Bronchial epithelial cell (primary cell): ENCODE measurements around the gene MPHOSPH9. TPM values are rescaled to one million over a fixed set of nuclear protein-coding genes. Genes with fewer than 3 reads are reported as not detected.
"Not testable (repeated sequence)": the region's sequence is repeated elsewhere in the genome, so short reads cannot be mapped to it uniquely, and the experiment has no call there.

Experiments used
- DNase-seq: peaks from one replicate; pipeline ENCODE4 v3.0.0-alpha.2; 2010; ENCODE audit warnings: low read depth
- FAIRE-seq: peaks from 2 replicates; lab custom pipeline; 2011; peaks lifted over from hg19 to GRCh38; lab: Jason Lieb, UNC
- H3K27me3 ChIP-seq: 2 replicates; pipeline ENCODE4 v1.5.1; 2011; ENCODE audit warnings: low read length; ENCODE audit not compliant: control insufficient read depth, insufficient read depth
- H3K36me3 ChIP-seq: 2 replicates; pipeline ENCODE4 v1.5.1; 2011; ENCODE audit warnings: low read length; ENCODE audit not compliant: control insufficient read depth, insufficient read depth
- H3K4me3 ChIP-seq: 2 replicates; pipeline ENCODE4 v1.5.1; 2011; ENCODE audit warnings: mild to moderate bottlenecking, low read depth, low read length, control low read depth
- total RNA-seq: library from RNA; depleted of rRNA; stranded (reverse); fragments of >200 nt; gene quantifications from 2 replicates; pipeline ENCODE4 v1.2.1, GENCODE V29; 2014
- TF ChIP-seq, protein P1 (sequence below): IDR thresholded peaks from 2 replicates; pipeline ENCODE4 v1.5.1; 2011; ENCODE audit warnings: mild to moderate bottlenecking, moderate library complexity, low read length, control low read depth, inconsistent platforms; ENCODE audit not compliant: insufficient read depth, severe bottlenecking

Gene MPHOSPH9
- total RNA-seq, 1 donor from 2014 or later, result 17.6 TPM

DNA sequence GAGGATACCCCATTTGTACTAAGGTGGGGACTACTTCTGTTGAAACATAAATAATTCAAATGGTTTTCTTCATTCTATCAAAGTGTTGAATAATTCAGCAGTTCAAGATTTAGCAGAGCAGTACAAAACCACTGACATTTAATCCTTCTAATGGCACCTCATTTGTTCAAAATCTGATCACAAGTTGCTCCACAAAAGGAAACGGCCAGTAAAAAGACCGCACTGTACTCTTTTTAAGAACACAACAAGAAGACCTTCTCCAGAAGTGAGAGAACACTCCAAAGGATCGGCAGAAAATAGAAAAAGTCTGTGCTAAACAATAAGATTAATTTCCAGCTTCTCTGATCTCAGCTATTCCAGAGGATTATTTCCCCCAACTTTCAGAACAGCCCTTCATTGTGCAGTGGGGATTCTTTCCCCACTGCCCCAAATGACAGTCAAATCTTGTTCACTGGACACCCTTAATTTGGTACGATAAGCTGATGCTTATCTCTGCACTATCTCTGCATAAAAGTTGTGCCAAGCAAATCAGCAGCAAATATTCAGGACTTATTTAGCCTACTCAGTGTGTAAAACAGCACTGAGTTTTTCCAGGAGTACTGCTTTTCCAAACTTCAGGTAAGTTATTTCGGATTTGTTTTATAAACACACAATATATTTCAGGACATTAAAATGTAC is 5.2 kb downstream of the MPHOSPH9 start:
- no peaks in the 10 kb centered on the region for H3K27me3 ChIP-seq
- no peaks in the 10 kb centered on the region for H3K36me3 ChIP-seq
- TF ChIP-seq, protein P1, sequence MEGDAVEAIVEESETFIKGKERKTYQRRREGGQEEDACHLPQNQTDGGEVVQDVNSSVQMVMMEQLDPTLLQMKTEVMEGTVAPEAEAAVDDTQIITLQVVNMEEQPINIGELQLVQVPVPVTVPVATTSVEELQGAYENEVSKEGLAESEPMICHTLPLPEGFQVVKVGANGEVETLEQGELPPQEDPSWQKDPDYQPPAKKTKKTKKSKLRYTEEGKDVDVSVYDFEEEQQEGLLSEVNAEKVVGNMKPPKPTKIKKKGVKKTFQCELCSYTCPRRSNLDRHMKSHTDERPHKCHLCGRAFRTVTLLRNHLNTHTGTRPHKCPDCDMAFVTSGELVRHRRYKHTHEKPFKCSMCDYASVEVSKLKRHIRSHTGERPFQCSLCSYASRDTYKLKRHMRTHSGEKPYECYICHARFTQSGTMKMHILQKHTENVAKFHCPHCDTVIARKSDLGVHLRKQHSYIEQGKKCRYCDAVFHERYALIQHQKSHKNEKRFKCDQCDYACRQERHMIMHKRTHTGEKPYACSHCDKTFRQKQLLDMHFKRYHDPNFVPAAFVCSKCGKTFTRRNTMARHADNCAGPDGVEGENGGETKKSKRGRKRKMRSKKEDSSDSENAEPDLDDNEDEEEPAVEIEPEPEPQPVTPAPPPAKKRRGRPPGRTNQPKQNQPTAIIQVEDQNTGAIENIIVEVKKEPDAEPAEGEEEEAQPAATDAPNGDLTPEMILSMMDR, result no peak
- FAIRE-seq (no peak), DNase-seq (no peak)
- H3K4me3 ChIP-seq, result no peak overlapping the region

DNA sequence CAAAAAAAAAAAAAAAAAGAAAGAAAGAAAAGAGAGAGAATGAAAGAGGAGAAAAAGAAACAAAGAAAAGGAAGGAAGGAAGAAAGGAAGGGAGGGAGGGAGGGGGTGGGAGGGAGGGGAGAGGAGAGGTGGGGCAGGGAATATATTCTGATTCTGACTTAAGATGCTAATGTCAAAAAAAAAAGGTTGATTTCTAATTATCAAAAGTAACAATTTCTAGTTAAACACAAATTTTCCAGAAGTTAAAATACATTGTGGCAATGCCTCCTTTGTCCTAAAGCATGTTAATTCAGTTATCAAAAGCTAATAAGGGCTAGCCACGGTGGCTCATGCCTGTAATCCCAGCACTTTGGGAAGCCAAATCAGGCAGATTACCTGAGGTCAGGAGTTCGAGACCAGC is 7.5 kb downstream of the MPHOSPH9 start:
- TF ChIP-seq, protein P1, result no peak
- no peak for FAIRE-seq
- Histone ChIP-seq H3K36me3 (no peaks in the 10 kb centered on the region), H3K27me3 (no peaks in the 10 kb centered on the region), H3K4me3 (no peak overlapping the region)
- DNase-seq, result no peak

DNA sequence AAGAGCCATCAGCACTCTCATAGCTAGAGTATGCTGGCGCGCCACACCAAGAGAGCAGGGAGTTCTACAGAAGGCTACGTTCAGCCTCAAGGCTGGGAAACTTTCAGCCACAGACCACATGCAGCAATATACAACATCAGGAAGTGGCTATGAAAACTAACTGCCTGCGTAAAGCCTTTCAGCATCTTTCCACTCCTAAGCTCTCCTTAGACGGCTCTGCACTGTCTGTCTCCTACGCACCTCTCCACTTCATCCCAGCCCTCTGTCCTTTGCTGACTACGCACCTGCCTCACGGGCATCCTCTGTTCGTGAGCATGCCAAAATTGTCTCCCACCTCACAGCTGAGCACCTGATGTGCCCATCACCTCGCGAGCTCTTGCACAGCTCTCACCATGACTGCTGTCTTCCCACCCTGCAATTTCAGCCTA is 9.7 kb downstream of the MPHOSPH9 start:
- Histone ChIP-seq H3K27me3 (no peaks in the 10 kb centered on the region), H3K36me3 (no peaks in the 10 kb centered on the region), H3K4me3 (no peak overlapping the region)
- DNase-seq (no peak), FAIRE-seq (peak; percentile 28)
- TF ChIP-seq, protein P1, result no peak

DNA sequence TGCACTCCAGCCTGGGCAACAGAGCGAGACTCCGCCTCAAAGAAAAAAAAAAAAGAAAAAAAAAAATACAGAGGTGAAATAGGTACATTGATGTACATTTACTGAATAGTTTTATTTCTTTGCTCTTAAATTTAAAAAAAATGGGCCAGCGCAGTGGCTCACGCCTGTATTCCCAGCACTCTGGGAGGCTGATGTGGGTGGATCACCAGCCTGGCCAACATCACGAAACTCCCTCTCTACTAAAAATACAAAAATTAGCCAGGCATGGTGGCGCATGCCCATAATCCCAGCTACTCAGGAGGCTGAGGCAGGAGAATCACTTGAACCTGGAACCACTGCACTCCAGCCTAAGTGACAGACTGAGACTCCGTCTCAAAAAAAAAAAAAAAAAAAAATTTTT is 25.1 kb downstream of the MPHOSPH9 start:
- not testable (repeated sequence) for DNase-seq, H3K4me3 ChIP-seq, H3K36me3 ChIP-seq, FAIRE-seq, H3K27me3 ChIP-seq

DNA sequence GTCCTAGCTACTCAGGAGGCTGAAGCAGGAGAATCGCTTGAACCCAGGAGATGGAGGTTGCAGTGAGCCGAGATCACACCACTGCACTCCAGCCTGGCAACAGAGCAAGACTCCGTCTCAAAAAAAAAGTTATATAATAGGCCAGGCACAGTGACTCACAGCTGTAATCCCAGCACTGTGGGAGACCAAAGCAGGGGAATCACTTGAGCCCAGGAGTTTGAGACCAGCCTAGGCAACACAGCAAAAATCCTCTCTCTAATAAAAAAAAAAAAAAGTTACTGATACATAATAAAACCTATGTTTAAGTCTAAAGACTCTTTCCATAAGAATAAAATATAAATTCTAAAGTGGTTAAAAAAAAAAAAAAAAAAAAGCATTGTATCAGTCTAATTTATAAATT is 26.1 kb downstream of the MPHOSPH9 start:
- FAIRE-seq, H3K36me3 ChIP-seq, H3K4me3 ChIP-seq, H3K27me3 ChIP-seq, DNase-seq: not testable (repeated sequence)

DNA sequence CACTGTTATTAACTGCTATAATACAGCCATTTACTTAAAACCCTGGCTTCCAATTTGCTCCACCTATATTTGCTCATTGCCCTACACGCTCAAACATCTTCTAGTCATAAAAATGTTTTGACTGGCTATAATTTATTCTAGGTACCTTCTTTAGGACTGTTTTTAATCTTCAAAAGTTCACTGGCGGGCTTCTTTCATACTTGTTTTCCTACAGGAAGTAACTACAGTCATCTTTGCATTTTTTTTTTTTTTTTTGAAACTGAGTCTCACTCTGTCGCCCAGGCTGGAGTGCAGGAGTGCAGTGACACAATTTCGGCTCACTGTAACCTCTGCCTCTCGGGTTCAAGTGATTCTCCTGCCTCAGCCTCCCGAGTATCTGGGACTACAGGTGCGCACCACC is 32.5 kb downstream of the MPHOSPH9 start:
- TF ChIP-seq, protein P1, result no peak
- H3K36me3 ChIP-seq, result peaks cover 3% of the 10 kb centered on the region
- no peak for DNase-seq
- H3K4me3 ChIP-seq, result no peak overlapping the region
- no peaks in the 10 kb centered on the region for H3K27me3 ChIP-seq
- no peak for FAIRE-seq

DNA sequence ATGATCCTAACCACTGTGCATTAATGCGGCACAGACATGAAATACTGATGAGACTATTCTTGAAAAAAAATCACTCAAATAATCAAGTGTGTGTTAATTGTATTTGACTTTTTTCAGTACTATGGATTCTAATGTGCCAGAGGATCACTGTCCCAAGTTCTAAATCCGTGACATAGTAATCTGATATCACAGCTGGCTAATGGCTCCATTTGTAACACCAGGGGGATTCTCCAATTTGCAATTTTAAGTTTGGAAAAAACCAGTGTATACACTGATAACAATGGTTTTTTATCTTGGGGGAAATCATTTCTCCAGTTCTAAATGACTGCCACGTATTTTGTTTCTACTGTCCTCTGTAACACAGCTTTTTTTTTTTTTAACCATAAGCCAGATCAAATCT is 33.0 kb downstream of the MPHOSPH9 start:
- TF ChIP-seq, protein P1, result no peak
- FAIRE-seq (no peak), DNase-seq (no peak)
- Histone ChIP-seq H3K27me3 (no peaks in the 10 kb centered on the region), H3K4me3 (no peak overlapping the region), H3K36me3 (peaks cover 3% of the 10 kb centered on the region)
